Neural cell (in vitro differentiated cells): ENCODE data around the gene PRSS2.

Source experiments
- EP300 ChIP-seq: fragments of 450-650 bp; conservative IDR thresholded peaks from 2 replicates; pipeline ENCODE4 v1.6.1; 2014; ENCODE audit warnings: antibody characterized with exemption, mild to moderate bottlenecking, moderate library complexity; ENCODE audit not compliant: poor library complexity, severe bottlenecking
- POLR2AphosphoS5 ChIP-seq: IDR thresholded peaks from 2 replicates; pipeline ENCODE4 v1.6.1; 2012
- RAD21 ChIP-seq: fragments of 450-650 bp; conservative IDR thresholded peaks from 2 replicates; pipeline ENCODE4 v1.6.1; 2014; ENCODE audit warnings: antibody characterized with exemption, mild to moderate bottlenecking, moderate library complexity
- SMC3 ChIP-seq: fragments of 450-650 bp; conservative IDR thresholded peaks from 2 replicates; pipeline ENCODE4 v1.6.1; 2014; ENCODE audit warnings: antibody characterized with exemption, mild to moderate bottlenecking, moderate library complexity; ENCODE audit not compliant: poor library complexity
- TAF1 ChIP-seq: IDR thresholded peaks from 2 replicates; pipeline ENCODE4 v1.6.1; 2012; ENCODE audit warnings: low read depth
- TF ChIP-seq, protein P1 (sequence below): fragments of 450-650 bp; IDR thresholded peaks from 2 replicates; pipeline ENCODE4 v1.5.1; 2014; ENCODE audit warnings: antibody characterized with exemption, mild to moderate bottlenecking, moderate library complexity; ENCODE audit not compliant: poor library complexity, severe bottlenecking
- TF ChIP-seq, protein P2 (sequence below): IDR thresholded peaks from 2 replicates; pipeline ENCODE4 v1.6.1; 2012; ENCODE audit warnings: borderline replicate concordance

DNA sequence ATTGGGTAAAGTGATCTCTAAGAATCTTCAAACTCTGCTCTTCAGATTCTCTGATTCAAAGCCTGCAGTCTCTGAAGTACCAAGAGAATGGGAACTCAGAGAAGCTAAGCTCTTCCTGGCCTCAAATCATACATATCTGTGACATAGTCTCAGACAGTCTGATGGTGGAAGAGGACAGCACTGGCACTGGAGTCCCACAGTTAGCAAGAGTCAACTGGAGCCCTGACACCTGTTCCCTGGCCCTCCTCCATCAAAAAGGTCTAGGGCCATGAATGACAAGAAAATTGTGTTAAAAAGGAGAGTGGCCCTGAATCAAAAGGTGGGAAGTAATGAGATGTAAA lies 37.7 kb downstream of the PRSS2 start:
- TF ChIP-seq, protein P1, sequence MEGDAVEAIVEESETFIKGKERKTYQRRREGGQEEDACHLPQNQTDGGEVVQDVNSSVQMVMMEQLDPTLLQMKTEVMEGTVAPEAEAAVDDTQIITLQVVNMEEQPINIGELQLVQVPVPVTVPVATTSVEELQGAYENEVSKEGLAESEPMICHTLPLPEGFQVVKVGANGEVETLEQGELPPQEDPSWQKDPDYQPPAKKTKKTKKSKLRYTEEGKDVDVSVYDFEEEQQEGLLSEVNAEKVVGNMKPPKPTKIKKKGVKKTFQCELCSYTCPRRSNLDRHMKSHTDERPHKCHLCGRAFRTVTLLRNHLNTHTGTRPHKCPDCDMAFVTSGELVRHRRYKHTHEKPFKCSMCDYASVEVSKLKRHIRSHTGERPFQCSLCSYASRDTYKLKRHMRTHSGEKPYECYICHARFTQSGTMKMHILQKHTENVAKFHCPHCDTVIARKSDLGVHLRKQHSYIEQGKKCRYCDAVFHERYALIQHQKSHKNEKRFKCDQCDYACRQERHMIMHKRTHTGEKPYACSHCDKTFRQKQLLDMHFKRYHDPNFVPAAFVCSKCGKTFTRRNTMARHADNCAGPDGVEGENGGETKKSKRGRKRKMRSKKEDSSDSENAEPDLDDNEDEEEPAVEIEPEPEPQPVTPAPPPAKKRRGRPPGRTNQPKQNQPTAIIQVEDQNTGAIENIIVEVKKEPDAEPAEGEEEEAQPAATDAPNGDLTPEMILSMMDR = no peak
- TF ChIP-seq EP300 (no peak), RAD21 (no peak), POLR2AphosphoS5 (no peak), TAF1 (no peak), SMC3 (no peak)
- TF ChIP-seq, protein P2, sequence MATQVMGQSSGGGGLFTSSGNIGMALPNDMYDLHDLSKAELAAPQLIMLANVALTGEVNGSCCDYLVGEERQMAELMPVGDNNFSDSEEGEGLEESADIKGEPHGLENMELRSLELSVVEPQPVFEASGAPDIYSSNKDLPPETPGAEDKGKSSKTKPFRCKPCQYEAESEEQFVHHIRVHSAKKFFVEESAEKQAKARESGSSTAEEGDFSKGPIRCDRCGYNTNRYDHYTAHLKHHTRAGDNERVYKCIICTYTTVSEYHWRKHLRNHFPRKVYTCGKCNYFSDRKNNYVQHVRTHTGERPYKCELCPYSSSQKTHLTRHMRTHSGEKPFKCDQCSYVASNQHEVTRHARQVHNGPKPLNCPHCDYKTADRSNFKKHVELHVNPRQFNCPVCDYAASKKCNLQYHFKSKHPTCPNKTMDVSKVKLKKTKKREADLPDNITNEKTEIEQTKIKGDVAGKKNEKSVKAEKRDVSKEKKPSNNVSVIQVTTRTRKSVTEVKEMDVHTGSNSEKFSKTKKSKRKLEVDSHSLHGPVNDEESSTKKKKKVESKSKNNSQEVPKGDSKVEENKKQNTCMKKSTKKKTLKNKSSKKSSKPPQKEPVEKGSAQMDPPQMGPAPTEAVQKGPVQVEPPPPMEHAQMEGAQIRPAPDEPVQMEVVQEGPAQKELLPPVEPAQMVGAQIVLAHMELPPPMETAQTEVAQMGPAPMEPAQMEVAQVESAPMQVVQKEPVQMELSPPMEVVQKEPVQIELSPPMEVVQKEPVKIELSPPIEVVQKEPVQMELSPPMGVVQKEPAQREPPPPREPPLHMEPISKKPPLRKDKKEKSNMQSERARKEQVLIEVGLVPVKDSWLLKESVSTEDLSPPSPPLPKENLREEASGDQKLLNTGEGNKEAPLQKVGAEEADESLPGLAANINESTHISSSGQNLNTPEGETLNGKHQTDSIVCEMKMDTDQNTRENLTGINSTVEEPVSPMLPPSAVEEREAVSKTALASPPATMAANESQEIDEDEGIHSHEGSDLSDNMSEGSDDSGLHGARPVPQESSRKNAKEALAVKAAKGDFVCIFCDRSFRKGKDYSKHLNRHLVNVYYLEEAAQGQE = no peak
